Prostate gland (tissue), 2 donors: Measurements from ENCODE around the gene LRRC46. TPM values are rescaled to one million over a fixed set of nuclear protein-coding genes. Genes with fewer than 3 reads are reported as not detected.

Source experiments
- DNase-seq: peaks from one replicate; pipeline ENCODE4 v3.0.0-alpha.2; 2019; ENCODE audit warnings: low spot score
- H3K27ac ChIP-seq, 2 donors: fragments of 200-600 bp; sonication (generic); 2 replicates each; pipeline ENCODE4 v1.5.1; 2017 to 2019
- H3K27me3 ChIP-seq: fragments of 200-600 bp; sonication (generic); replicated peaks from 2 replicates; pipeline ENCODE4 v1.5.1; 2019; ENCODE audit not compliant: insufficient read depth
- H3K36me3 ChIP-seq, 2 donors: fragments of 200-600 bp; sonication (generic); 1 replicate in 1 of 2; 2 replicates in 1 of 2; pipeline versions ENCODE4 v1.5.1 to v1.8.1; 2017 to 2019
- H3K4me1 ChIP-seq: fragments of 200-600 bp; sonication (generic); replicated peaks from 2 replicates; pipeline ENCODE4 v1.5.1; 2019
- H3K4me3 ChIP-seq, 2 donors: fragments of 200-600 bp; sonication (generic); 2 replicates each; pipeline ENCODE4 v1.5.1; 2017 to 2019
- H3K9me3 ChIP-seq: fragments of 200-600 bp; sonication (generic); 2 replicates; pipeline ENCODE4 v1.5.1; 2017
- CTCF ChIP-seq, 4 experiments: fragments of 200-600 bp in 2 of 4; fragments of 450-650 bp in 2 of 4; sonication (generic) in 2 of 4; IDR thresholded peaks; 1 replicate in 3 of 4; 2 replicates in 1 of 4; pipeline ENCODE4 v1.5.1; 2016 to 2019; ENCODE audit warnings: antibody characterized with exemption in 4 of 4, mild to moderate bottlenecking in 2 of 4, moderate library complexity in 2 of 4
- POLR2A ChIP-seq: fragments of 450-650 bp; IDR thresholded peaks from one replicate; pipeline ENCODE4 v1.6.1; 2016; ENCODE audit warnings: antibody characterized with exemption, mild to moderate bottlenecking
- POLR2AphosphoS5 ChIP-seq: sonication (generic); formaldehyde crosslinking; IDR thresholded peaks from one replicate; pipeline ENCODE4 v1.6.1; 2017; ENCODE audit warnings: antibody characterized with exemption
- WGBS: methylation state at CpG from one replicate; pipeline ENCODE4 v1.1.5; 2018; 5-methylcytosine and 5-hydroxymethylcytosine counted together
- intact Hi-C: fragments of 100-400 bp; cut with DNase I; formaldehyde crosslinking; loops from one replicate; pipeline ENCODE4 v1.14.2; 2022
- total RNA-seq, 2 donors: library from RNA; depleted of rRNA; stranded (reverse); fragments of >200 nt; gene quantifications; one replicate each; pipeline ENCODE4 v1.1.0, GENCODE V29; 2016

LRRC46 gene
- total RNA-seq, 2 donors from 2014 or later: 1.1 to 4.9 TPM

GRCh38 chr17:47879028-47879585 lies 47.6 kb downstream of the LRRC46 start:
- no peak for TF ChIP-seq CTCF (IDR thresholded peaks at IDR 0.05)
- TF ChIP-seq POLR2A: no peak
- TF ChIP-seq POLR2AphosphoS5: no peak
- intact Hi-C loops: no loop called here
- Histone ChIP-seq H3K36me3 (no peaks in the 10 kb centered on the region), H3K27ac (no peak overlapping the region), H3K27me3 (no peaks in the 10 kb centered on the region), H3K4me3 (no peak overlapping the region), H3K4me1 (peaks cover 11% of the 10 kb centered on the region), H3K9me3 (no peaks in the 10 kb centered on the region)
- DNase-seq: no peak
- WGBS: 66% methylated on average over 2 of the region's 2 CpGs

- Histone ChIP-seq H3K27ac (no peak overlapping the region), H3K27me3 (no peaks in the 10 kb centered on the region), H3K36me3 (no peaks in the 10 kb centered on the region), H3K4me1 (peaks cover 15% of the 10 kb centered on the region), H3K9me3 (no peaks in the 10 kb centered on the region), H3K4me3 (no peak overlapping the region)
- no peak for DNase-seq
- WGBS: 85% methylated on average over 8 of the region's 8 CpGs
- intact Hi-C loops: no loop called here
- TF ChIP-seq POLR2A (no peak), CTCF (IDR thresholded peaks at IDR 0.05) (no peak), POLR2AphosphoS5 (no peak)
These were observed 48.4 kb downstream of the LRRC46 start for GRCh38 chr17:47879776-47880454.

GRCh38 chr17:47882247-47882646 lies 50.8 kb downstream of the LRRC46 start:
- no peaks in the 10 kb centered on the region for H3K9me3 ChIP-seq
- 20% methylated on average over 7 of the region's 7 CpGs for WGBS
- intact Hi-C loops: no loop called here
- H3K27me3 ChIP-seq: no peaks in the 10 kb centered on the region
- peak; percentile 54 for DNase-seq
- H3K4me1 ChIP-seq: peaks cover 15% of the 10 kb centered on the region
- no peak for TF ChIP-seq POLR2A
- TF ChIP-seq CTCF (IDR thresholded peaks at IDR 0.05): no peak
- TF ChIP-seq POLR2AphosphoS5: peak; percentile 85
- no peaks in the 10 kb centered on the region for H3K36me3 ChIP-seq
- H3K4me3 ChIP-seq: no peak overlapping the region
- peak overlapping the region; percentile 52 to 59 for H3K27ac ChIP-seq

GRCh38 chr17:47882695-47883588 lies 51.5 kb downstream of the LRRC46 start:
- H3K27ac ChIP-seq: peak overlapping the region; percentile 52 to 59
- WGBS: 57% methylated on average over 9 of the region's 9 CpGs
- TF ChIP-seq POLR2A (no peak), POLR2AphosphoS5 (no peak), CTCF (IDR thresholded peaks at IDR 0.05) (no peak)
- DNase-seq: no peak
- H3K4me3 ChIP-seq: no peak overlapping the region
- intact Hi-C loops: no loop called here
- H3K36me3 ChIP-seq: no peaks in the 10 kb centered on the region
- peaks cover 15% of the 10 kb centered on the region for H3K4me1 ChIP-seq
- no peaks in the 10 kb centered on the region for H3K9me3 ChIP-seq
- H3K27me3 ChIP-seq: no peaks in the 10 kb centered on the region
